IPS-11a (cell line): ENCODE measurements around the gene PPP2R3C.
"Not testable (repeated sequence)": the region's sequence is repeated elsewhere in the genome, so short reads cannot be mapped to it uniquely, and the experiment has no call there.

Source experiments
- H3K4me3 ChIP-seq: one replicate; pipeline ENCODE4 v1.5.1; 2013; ENCODE audit warnings: low read depth, low read length, control low read depth

Gene PPP2R3C

DNA sequence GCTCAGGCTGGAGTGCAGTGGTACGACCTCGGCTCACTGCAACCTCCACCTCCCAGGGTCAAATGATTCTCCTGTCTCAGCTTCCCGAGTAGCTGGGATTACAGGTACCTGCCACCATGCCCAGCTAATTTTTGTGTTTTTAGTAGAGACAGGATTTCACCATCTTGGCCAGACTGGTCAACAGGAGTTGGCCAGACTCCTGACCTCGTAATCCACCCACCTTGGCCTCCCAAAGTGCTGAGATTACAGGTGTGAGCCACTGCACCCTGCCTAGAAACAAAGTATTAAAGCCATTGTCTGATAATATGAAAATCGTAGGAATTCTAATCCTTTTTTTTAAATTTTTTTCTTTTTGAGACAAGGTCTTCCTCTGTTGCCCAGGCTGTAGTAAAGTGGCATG is 56.1 kb downstream of the PPP2R3C start:
- H3K4me3 ChIP-seq, result not testable (repeated sequence)

DNA sequence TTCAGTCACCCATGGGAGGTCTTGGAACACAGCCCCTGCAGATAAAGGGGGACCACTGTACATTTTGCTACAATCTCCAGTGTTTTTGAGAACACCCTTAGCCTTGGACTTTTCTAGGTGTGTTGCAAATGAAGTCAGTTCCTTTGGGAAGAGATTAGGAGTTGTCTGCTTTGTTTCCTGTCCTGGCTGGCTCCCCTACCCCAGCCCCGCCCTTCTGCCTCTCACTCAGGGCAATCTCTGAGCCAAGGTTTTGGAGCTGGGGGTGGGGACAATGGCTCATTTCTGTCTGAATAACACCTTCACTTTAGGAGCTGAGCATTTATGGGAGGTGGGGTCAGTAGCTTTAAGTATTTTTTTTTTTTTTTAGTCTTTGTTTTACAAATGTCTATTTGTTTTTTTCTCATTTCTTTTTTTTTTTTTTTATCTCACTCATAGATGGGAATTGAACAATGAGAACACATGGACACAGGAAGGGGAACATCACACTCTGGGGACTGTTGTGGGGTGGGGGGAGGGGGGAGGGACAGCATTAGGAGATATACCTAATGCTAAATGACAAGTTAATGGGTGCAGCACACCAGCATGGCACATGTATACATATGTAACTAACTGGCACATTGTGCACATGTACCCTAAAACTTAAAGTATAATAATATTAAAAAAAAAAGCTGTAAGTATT is 60.5 kb downstream of the PPP2R3C start:
- not testable (repeated sequence) for H3K4me3 ChIP-seq

DNA sequence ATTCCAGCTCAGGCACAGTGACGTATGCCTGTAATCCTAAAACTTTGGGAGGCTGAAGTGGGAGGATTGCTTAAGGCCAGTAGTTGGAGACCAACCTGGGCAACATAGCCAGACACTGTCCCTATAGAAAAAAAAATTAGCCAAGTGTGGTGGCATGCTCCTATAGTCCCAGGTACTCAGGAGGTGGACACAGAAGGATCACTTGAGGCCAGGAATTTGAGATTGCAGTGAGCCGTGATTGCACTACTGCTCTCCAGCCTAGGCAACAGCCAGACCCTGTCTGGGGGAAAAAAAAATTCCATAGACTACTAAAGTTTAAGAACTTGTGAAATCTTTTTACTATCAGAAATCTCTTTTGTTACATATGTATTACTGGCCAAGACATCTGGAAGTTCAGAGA is 69.2 kb downstream of the PPP2R3C start:
- no peak overlapping the region for H3K4me3 ChIP-seq

DNA sequence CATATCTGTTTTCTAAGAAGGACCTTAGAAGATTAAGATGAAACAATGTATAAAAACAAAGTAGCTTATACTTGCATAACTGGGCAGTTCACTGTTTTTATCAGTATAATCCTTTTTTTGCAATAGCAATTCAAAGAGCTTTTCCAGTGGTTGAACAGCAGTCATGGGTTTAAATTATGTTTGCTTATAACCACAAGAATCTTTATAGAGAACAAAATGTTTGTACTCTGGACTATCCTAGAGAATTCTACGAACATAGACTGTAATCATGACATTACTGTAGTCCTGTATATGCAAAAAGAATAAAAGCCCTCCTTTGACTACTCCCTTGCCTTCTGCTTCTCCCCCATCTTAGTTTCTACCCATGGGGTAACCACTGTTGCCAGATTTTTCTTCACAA is 70.0 kb downstream of the PPP2R3C start:
- H3K4me3 ChIP-seq, result no peak overlapping the region

DNA sequence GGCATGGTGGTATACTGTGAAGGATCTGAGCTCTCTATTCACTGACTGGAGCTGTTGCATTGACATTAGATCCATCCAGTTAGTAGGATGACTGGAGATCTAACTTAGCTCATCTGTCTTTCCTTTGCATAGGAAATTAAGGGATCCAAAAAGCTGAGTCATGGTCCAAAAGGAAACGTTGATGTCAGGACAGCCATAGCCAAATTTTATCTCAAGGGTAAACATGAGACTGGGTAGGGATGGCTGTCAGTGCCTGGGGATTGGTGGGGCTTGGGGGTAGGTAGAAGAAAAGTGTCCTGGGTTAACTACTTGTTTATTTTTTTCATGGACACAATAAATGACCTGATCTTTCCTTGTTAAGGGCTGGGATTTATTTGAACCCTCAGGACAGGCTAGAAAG is 71.1 kb downstream of the PPP2R3C start:
- no peak overlapping the region for H3K4me3 ChIP-seq

GRCh38 chr14:35047976-35048513 is 73.7 kb downstream of the PPP2R3C start:
- no peak overlapping the region for H3K4me3 ChIP-seq

GRCh38 chr14:35046751-35047536 is 74.8 kb downstream of the PPP2R3C start:
- peak overlapping the region; percentile 87 for H3K4me3 ChIP-seq

- peak within 1 kb of the TSS; percentile 87 for H3K4me3 ChIP-seq
Measured at GRCh38 chr14:35046048-35046750, 75.6 kb downstream of the PPP2R3C start, which contains the start of gene FAM177A1. FAM177A1 (plus strand) TSS chr14:35046272; CDS start chr14:35046464, 192 bp downstream.

- H3K4me3 ChIP-seq, result peak overlapping the region; percentile 86
Measured at GRCh38 chr14:35045798-35046047, 76.1 kb downstream of the PPP2R3C start.

DNA sequence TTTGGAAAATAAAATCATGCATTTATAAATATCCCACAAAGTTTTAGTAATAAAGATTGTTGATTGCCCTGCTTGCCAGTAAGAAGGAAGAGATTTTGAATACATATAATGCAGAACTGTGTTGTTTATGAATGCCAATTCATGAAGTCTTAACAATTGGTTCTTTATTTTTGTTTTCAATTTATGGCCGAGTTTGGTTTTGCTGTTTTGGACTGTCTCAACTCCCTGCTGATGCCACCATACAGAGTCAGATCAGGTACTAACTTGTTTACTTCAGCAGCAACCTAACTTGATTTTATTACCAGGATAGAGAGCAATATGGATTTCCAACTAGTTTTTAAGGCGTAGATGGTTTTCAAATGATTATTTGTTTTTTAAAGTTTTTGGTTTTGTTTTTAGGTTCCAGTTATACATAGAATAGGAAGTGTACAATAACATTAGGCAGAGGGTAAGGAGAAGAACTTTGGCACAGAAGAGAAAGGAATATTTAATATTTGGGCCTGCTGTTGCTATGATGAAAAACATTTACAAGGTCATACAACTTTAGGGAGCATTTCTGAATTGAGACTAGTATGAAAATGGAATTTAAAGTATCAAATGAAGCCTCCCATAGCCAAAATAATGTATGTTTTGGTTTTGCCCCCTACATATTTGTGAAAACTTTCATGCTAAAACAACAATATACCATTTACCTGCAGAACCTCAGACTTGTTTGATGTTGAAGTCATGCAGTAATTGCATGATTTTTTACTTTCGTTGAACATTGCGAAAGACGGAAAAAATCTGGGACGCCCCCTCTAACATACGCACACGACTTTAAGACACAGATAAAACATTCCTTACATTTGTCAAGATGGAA is 76.6 kb downstream of the PPP2R3C start:
- H3K4me3 ChIP-seq, result peak overlapping the region; percentile 86

GRCh38 chr14:35043046-35043445 is 78.7 kb downstream of the PPP2R3C start:
- no peak overlapping the region for H3K4me3 ChIP-seq

- no peak overlapping the region for H3K4me3 ChIP-seq
Measured at GRCh38 chr14:35042632-35043031, 79.2 kb downstream of the PPP2R3C start.

DNA sequence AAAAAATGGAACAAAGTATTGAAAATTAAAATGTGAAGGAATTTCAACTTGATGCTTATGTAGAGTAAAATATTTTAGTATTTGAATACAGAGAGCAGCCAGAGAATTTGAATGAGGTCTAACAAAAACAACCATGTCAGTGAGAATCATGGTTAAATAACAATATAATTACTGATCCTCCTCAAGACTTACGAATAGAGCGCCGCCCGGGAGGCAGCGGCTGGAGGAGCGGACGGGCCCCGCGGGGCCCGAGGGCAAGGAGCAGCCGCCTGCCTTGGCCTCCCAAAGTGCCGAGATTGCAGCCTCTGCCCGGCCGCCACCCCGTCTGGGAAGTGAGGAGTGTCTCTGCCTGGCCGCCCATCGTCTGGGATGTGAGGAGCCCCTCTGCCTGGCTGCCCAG is 83.5 kb downstream of the PPP2R3C start:
- H3K4me3 ChIP-seq, result not testable (repeated sequence)
